GM12891 (cell line): ENCODE results near the gene PRPSAP2.

Source experiments
- POLR2A ChIP-seq: IDR thresholded peaks from 2 replicates; pipeline ENCODE4 v1.6.1; 2011; ENCODE audit warnings: low read depth, low read length, control low read depth
- POLR2AphosphoS5 ChIP-seq: IDR thresholded peaks from 2 replicates; pipeline ENCODE4 v1.6.1; 2011; ENCODE audit warnings: low read depth, low read length, control low read depth
- TAF1 ChIP-seq: IDR thresholded peaks from 2 replicates; pipeline ENCODE4 v1.6.1; 2011; ENCODE audit warnings: low read depth, low read length, control low read depth

DNA sequence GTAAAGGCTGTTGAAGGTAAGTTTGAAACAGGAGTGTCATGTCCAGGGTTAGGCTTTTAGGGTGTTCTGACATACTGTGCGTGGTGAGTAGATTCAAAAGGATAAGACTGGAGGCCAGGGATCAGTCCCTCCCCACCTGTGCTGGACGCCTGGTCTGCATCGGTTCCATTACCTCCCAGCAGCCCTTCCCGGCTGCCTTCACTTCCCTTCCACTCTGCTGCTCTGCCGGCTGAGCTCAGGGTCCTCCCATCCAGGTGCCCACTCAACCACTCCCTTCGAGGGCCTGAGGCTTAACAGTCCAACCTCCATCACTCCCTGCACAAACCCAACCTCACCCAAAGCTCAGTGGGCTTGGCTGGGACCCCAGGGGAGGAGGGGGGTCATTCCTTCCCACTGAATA, 89.9 kb downstream of the PRPSAP2 start:
- no peak for TF ChIP-seq TAF1
- TF ChIP-seq POLR2AphosphoS5, result no peak
- no peak for TF ChIP-seq POLR2A
